ENCODE measurements around the gene GBE1.

The GBE1 gene

GRCh38 chr3:81485444-81485865 lies 276.0 kb downstream of the GBE1 start:
- no peak for DNase-seq
- Histone ChIP-seq H3K27me3 (ENCODE audit: insufficient read depth, low read depth, severe bottlenecking) (no peaks in the 10 kb centered on the region), H3K9me3 (ENCODE audit: severe bottlenecking) (no peaks in the 10 kb centered on the region), H3K36me3 (no peaks in the 10 kb centered on the region), H3K27ac (no peak overlapping the region), H3K4me3 (ENCODE audit: low read depth, low read length) (no peak overlapping the region)
- no peak for TF ChIP-seq CTCF (IDR thresholded peaks at IDR 0.05; ENCODE audit: low read depth, low read length)

DNA sequence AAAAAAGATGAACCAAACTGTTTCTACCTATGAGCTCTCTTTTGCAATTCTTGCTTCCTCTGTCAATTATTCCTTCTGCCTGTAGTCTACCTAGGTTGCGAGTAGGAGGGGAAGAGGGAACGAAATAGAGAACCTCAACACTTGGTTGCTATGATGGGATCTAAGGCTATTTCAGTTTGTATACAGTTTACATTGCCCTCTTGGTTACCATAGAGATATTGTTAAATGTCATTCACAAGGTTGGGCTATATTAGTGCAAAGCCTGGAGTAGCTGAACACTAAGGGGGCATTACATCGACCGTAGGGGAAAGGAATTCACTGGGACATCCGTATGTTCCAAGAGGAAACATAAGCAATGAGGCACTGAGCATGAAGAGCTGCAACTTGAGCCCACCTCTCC lies 276.9 kb downstream of the GBE1 start:
- Histone ChIP-seq H3K9me3 (ENCODE audit: severe bottlenecking) (no peaks in the 10 kb centered on the region), H3K27me3 (ENCODE audit: insufficient read depth, low read depth, severe bottlenecking) (no peaks in the 10 kb centered on the region), H3K27ac (no peak overlapping the region), H3K36me3 (no peaks in the 10 kb centered on the region), H3K4me3 (ENCODE audit: low read depth, low read length) (no peak overlapping the region)
- no peak for TF ChIP-seq CTCF (IDR thresholded peaks at IDR 0.05; ENCODE audit: low read depth, low read length)
- no peak for DNase-seq

GRCh38 chr3:81483046-81483445 lies 278.4 kb downstream of the GBE1 start:
- Histone ChIP-seq H3K4me3 (ENCODE audit: low read depth, low read length) (no peak overlapping the region), H3K9me3 (ENCODE audit: severe bottlenecking) (no peaks in the 10 kb centered on the region), H3K27me3 (ENCODE audit: insufficient read depth, low read depth, severe bottlenecking) (no peaks in the 10 kb centered on the region), H3K36me3 (no peaks in the 10 kb centered on the region), H3K27ac (no peak overlapping the region)
- TF ChIP-seq CTCF (IDR thresholded peaks at IDR 0.05; ENCODE audit: low read depth, low read length), result no peak
- DNase-seq, result no peak

DNA sequence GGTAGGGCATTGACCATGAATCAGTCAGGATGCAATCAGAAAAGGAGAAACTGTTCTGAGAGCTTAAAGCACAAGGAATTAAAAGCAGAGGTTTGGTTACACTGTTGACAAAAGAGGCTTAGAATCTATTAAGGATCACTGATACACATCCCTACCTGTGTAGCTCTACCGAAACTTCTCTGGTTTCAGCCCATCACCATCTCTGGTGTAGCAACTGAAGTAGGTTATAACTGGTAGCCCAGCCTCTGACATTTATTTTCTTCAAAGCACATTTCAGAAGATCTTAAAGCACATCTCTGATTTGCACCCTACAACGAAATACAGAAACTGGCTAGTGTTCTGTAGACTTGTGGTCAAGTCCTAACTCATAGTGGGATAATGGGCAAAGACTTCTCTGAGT lies 283.7 kb downstream of the GBE1 start:
- Histone ChIP-seq H3K4me3 (ENCODE audit: low read depth, low read length) (no peak overlapping the region), H3K27ac (no peak overlapping the region), H3K27me3 (ENCODE audit: insufficient read depth, low read depth, severe bottlenecking) (no peaks in the 10 kb centered on the region), H3K36me3 (no peaks in the 10 kb centered on the region), H3K9me3 (ENCODE audit: severe bottlenecking) (no peaks in the 10 kb centered on the region)
- no peak for DNase-seq
- no peak for TF ChIP-seq CTCF (IDR thresholded peaks at IDR 0.05; ENCODE audit: low read depth, low read length)

DNA sequence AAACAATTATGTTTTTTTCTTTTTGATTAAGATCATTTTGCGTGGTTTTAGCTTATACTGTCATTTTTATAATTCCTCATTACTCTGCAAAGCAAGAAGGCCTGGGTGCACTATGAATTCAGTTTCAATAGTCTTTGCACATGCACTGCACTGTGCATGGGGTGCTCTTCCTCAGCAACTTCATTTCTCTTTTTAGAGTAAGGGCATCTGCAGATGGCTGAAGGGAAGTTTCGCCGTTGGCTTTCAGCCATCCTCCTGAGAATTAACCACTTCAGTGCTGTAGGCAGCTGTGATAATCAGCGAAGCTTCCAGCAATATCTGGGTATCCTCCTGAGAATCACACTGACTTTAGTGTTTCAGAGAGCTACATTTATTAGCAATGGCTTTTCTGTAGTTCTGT lies 284.8 kb downstream of the GBE1 start:
- DNase-seq, result no peak
- TF ChIP-seq CTCF (IDR thresholded peaks at IDR 0.05; ENCODE audit: low read depth, low read length), result no peak
- H3K27ac ChIP-seq, result no peak overlapping the region
- no peaks in the 10 kb centered on the region for H3K9me3 ChIP-seq (ENCODE audit: severe bottlenecking)
- no peak overlapping the region for H3K4me3 ChIP-seq (ENCODE audit: low read depth, low read length)
- H3K36me3 ChIP-seq, result no peaks in the 10 kb centered on the region
- no peaks in the 10 kb centered on the region for H3K27me3 ChIP-seq (ENCODE audit: insufficient read depth, low read depth, severe bottlenecking)

GRCh38 chr3:81472600-81473362 lies 288.7 kb downstream of the GBE1 start:
- H3K27me3 ChIP-seq (ENCODE audit: insufficient read depth, low read depth, severe bottlenecking), result no peaks in the 10 kb centered on the region
- H3K4me3 ChIP-seq (ENCODE audit: low read depth, low read length), result no peak overlapping the region
- no peak for DNase-seq
- H3K36me3 ChIP-seq, result no peaks in the 10 kb centered on the region
- TF ChIP-seq CTCF (IDR thresholded peaks at IDR 0.05; ENCODE audit: low read depth, low read length), result no peak
- no peaks in the 10 kb centered on the region for H3K9me3 ChIP-seq (ENCODE audit: severe bottlenecking)
- no peak overlapping the region for H3K27ac ChIP-seq

All from WERI-Rb-1 (cell line).